ENCODE measurements around the gene GFPT2. TPM values are rescaled to one million over a fixed set of nuclear protein-coding genes. Genes with fewer than 3 reads are reported as not detected.

GFPT2 gene
- total RNA-seq, 1 donor from 2014 or later, result 0.62 TPM

DNA sequence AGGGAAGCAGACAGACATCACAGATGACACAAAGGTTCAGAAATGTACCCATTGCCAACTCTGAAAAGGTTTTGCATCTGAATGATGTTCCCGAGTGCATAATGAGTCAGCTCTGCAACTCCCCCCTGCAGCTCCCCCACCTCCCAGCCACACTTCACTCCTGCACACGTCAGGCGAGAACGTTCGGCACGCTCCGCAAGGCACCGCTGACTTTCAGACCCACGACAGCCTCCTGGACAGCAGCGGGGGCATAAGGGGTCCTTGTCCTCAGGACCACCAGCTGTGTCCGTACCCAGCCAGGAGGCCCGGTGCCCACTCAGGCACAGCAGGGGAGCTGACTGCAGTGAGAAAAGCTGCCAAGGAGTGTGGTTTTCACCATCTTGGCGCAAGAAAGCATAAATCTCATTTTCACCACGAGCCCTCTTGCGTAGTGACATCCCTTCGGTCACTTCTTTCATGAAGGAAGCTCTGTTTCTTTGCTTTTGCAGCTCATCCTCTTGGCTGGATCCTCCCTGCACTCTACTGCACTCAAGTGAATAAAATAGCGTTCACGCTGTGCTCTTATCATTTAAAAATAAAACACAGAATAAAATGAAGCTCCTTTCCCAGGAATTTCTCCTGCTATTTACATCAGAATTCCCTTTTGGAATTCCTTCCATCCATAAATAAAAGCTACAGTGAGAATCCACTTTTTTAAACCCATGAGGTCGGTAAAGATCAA lies 9.9 kb downstream of the GFPT2 start:
- no peaks in the 10 kb centered on the region for H3K9me3 Mint-ChIP-seq
- intact Hi-C loops (cut with micrococcal nuclease), result no loop called here
- DNase-seq (no peak), ATAC-seq (ENCODE audit: low read depth) (no peak)
- TF ChIP-seq, protein P1, sequence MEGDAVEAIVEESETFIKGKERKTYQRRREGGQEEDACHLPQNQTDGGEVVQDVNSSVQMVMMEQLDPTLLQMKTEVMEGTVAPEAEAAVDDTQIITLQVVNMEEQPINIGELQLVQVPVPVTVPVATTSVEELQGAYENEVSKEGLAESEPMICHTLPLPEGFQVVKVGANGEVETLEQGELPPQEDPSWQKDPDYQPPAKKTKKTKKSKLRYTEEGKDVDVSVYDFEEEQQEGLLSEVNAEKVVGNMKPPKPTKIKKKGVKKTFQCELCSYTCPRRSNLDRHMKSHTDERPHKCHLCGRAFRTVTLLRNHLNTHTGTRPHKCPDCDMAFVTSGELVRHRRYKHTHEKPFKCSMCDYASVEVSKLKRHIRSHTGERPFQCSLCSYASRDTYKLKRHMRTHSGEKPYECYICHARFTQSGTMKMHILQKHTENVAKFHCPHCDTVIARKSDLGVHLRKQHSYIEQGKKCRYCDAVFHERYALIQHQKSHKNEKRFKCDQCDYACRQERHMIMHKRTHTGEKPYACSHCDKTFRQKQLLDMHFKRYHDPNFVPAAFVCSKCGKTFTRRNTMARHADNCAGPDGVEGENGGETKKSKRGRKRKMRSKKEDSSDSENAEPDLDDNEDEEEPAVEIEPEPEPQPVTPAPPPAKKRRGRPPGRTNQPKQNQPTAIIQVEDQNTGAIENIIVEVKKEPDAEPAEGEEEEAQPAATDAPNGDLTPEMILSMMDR (IDR thresholded peaks at IDR 0.05), result no peak
- H3K27ac Mint-ChIP-seq, result no peak overlapping the region
- ChIA-PET CTCF (no interaction called here), POLR2A (interaction anchor here (0.6 kb wide), 2 partner anchors 50 to 1800 kb away, joined by 4 to 7 read pairs; no protein-coding TSS in a partner anchor)
- no peaks in the 10 kb centered on the region for H3K36me3 Mint-ChIP-seq (ENCODE audit: low read depth)
- H3K4me1 Mint-ChIP-seq, result no peaks in the 10 kb centered on the region
- no peak overlapping the region for H3K4me3 Mint-ChIP-seq
- H3K27me3 Mint-ChIP-seq, result peaks cover 10% of the 10 kb centered on the region

DNA sequence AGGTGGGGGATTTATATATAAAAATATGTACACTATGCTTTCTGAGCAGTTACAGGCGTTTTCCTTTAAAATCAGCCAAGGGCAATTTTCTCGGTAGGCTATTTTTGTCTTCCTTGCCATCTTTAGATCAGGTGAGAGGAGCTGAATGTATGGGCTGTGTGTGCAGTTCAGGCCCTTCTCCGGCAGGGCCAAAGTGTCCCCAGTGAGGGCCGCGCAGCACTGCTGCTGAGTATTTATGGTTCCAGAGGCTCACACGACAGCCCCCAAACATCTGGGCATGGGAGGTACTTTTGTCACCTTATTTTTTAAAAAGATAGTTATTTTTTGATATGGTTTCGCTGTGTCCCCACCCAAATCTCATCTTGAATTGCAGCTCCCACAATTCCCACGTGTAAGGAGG lies 11.5 kb downstream of the GFPT2 start:
- no peaks in the 10 kb centered on the region for H3K4me1 Mint-ChIP-seq
- no peak for ATAC-seq (ENCODE audit: low read depth)
- TF ChIP-seq, protein P1 (IDR thresholded peaks at IDR 0.05), result no peak
- POLR2A ChIA-PET, result no interaction called here
- DNase-seq, result no peak
- no peaks in the 10 kb centered on the region for H3K9me3 Mint-ChIP-seq
- peaks cover 17% of the 10 kb centered on the region for H3K27me3 Mint-ChIP-seq
- no peak overlapping the region for H3K27ac Mint-ChIP-seq
- CTCF ChIA-PET, result no interaction called here
- H3K36me3 Mint-ChIP-seq (ENCODE audit: low read depth), result no peaks in the 10 kb centered on the region
- intact Hi-C loops (cut with micrococcal nuclease), result no loop called here
- H3K4me3 Mint-ChIP-seq, result no peak overlapping the region

DNA sequence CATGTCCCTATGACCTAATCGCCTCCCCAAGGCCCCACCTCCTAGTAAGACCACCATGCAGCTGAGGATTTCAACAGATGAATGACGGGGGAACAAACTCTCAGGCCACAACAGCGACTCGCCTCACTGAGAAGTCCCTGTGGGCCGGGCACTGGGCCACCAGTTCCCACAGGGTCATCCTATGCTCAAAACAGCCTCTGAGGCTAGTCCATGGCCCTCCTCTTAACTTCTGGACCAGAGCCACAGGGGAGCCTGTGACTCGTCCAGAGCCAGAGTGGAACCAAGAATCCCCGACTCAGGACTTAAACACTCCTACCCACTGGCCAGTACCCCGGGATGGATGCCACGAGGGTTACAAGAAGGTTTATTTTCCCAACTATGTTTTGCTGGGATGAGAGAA lies 12.3 kb downstream of the GFPT2 start:
- Mint-ChIP-seq H3K4me1 (no peaks in the 10 kb centered on the region), H3K27me3 (peaks cover 14% of the 10 kb centered on the region), H3K4me3 (no peak overlapping the region), H3K9me3 (no peaks in the 10 kb centered on the region), H3K36me3 (ENCODE audit: low read depth) (no peaks in the 10 kb centered on the region), H3K27ac (no peak overlapping the region)
- TF ChIP-seq, protein P1 (IDR thresholded peaks at IDR 0.05), result no peak
- POLR2A ChIA-PET, result no interaction called here
- ATAC-seq (ENCODE audit: low read depth) (no peak), DNase-seq (no peak)
- CTCF ChIA-PET, result no interaction called here
- intact Hi-C loops (cut with micrococcal nuclease), result no loop called here

DNA sequence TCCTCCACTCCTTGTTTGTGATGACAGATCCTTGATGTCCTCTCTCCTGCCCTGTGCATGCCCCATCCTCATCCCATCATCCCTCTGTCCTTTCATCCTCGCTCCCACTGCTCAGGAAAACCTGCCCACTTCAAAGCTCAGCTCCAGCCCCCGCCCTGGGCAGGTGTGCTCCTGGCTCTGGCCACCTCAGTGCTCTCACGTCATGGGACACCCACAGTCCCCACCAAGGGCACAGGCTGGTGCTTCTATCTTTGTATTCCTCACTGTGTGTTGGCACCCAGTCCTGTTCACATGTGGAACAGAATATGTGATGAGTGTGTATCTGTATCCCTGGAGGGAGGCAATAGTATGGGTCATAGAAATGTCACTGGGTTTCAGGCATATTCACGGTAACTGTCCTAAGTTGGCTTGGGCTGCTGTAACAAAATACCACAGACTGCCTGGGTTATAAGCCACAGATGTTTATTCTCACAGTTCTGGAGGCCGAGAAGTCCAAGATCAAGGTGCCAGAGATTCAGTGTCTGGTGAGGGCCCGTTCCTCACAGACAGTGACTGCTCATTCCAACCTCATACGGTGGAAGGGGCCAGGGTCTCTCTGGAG lies 13.5 kb downstream of the GFPT2 start:
- ATAC-seq (ENCODE audit: low read depth), result no peak
- POLR2A ChIA-PET, result no interaction called here
- H3K9me3 Mint-ChIP-seq, result no peaks in the 10 kb centered on the region

More for the DNA sequence above, 13.5 kb downstream of the GFPT2 start:
- Mint-ChIP-seq H3K4me1 (no peaks in the 10 kb centered on the region), H3K27me3 (peaks cover 14% of the 10 kb centered on the region), H3K27ac (no peak overlapping the region), H3K4me3 (no peak overlapping the region), H3K36me3 (ENCODE audit: low read depth) (no peaks in the 10 kb centered on the region)
- CTCF ChIA-PET, result interaction anchor here (1.5 kb wide), 1 partner anchor 24 kb away, joined by 3 read pairs; no protein-coding TSS in a partner anchor
- TF ChIP-seq, protein P1 (IDR thresholded peaks at IDR 0.05), result no peak
- no peak for DNase-seq
- intact Hi-C loops (cut with micrococcal nuclease), result no loop called here

Data from activated B cell treated with CpG ODN at 0.5 μM for 24 hours (primary cell).